ENCODE measurements around the gene TRIM65.

DNA sequence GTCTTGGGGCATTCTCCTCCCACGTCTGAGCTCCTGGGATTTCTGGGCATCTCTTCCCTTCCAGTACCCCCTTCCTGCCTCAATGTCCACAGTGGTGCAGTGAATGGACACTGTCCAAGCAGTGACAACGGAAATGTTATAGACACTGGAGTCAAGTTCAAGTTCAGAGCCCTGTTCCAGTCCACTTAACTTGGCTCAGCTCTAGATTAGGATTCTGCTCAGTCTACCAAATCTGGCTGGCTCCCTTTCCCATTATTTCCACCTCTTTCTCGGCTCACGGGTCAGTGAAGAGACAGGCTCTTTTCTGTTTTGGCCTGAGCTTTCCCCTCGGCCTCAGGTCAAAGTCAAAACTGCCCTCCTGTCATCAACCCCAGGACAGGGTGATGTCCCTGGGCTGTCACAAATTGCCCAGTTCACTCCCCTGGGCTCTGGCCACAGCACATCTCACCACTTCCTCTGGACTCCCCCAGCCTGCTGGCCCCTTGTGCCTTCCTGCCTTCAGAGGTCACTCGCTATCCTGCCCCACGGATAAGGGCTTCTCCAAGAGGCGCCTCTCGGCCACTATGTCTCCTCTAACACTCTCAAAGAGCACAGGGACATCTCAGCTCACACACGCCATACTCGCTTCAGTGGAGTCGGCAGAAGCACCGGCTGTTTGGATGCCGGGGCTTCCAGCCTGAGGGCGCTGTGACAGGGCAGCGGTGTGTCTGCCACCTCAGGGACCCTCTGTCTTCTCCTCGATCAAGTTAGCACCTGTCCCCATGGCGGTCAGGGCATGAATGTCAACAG lies 25.6 kb upstream of the TRIM65 start:
- TF ChIP-seq EZH2phosphoT487 (IDR thresholded peaks at IDR 0.05; ENCODE audit: low read depth), result no peak
- TF ChIP-seq, protein P1, sequence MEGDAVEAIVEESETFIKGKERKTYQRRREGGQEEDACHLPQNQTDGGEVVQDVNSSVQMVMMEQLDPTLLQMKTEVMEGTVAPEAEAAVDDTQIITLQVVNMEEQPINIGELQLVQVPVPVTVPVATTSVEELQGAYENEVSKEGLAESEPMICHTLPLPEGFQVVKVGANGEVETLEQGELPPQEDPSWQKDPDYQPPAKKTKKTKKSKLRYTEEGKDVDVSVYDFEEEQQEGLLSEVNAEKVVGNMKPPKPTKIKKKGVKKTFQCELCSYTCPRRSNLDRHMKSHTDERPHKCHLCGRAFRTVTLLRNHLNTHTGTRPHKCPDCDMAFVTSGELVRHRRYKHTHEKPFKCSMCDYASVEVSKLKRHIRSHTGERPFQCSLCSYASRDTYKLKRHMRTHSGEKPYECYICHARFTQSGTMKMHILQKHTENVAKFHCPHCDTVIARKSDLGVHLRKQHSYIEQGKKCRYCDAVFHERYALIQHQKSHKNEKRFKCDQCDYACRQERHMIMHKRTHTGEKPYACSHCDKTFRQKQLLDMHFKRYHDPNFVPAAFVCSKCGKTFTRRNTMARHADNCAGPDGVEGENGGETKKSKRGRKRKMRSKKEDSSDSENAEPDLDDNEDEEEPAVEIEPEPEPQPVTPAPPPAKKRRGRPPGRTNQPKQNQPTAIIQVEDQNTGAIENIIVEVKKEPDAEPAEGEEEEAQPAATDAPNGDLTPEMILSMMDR (IDR thresholded peaks at IDR 0.05; ENCODE audit: low read depth, low read length), result no peak

Data from OCI-LY3 (cell line).